ENCODE measurements around the gene NOLC1. TPM values are rescaled to one million over a fixed set of nuclear protein-coding genes. Genes with fewer than 3 reads are reported as not detected.

NOLC1 gene
- total and polyA plus RNA-seq, 4 donors: 21.8 to 60.9 (median 36.6) TPM

GRCh38 chr10:102109166-102110116, 42.7 kb upstream of the NOLC1 start:
- H3K36me3 ChIP-seq (ENCODE audit: control insufficient read depth in 4 of 4, insufficient read depth in 4 of 4, low read length in 4 of 4): peaks cover 22 to 51% (median 46%) of the 10 kb centered on the region in 4 donors
- no peaks in the 10 kb centered on the region for H3K9me3 ChIP-seq (ENCODE audit: control insufficient read depth in 4 of 4, insufficient read depth in 3 of 4, low read length in 3 of 4)
- H3K4me1 ChIP-seq (ENCODE audit: control insufficient read depth in 5 of 5, insufficient read depth in 5 of 5, low read length in 5 of 5): peaks cover 0 to 16% (median 8%) of the 10 kb centered on the region in 5 donors
- DNase-seq (no peak), ATAC-seq (ENCODE audit: insufficient read depth, low FRiP score) (no peak)
- no peak overlapping the region for H3K9ac ChIP-seq (ENCODE audit: insufficient read depth in 1 of 2, low read length in 2 of 2)
- no peak overlapping the region for H3K4me3 ChIP-seq
- TF ChIP-seq CTCF (IDR thresholded peaks at IDR 0.05; ENCODE audit: control extremely low read depth, extremely low read depth): no peak
- WGBS, 2 donors: 92 to 95% methylated on average over 24 of the region's 24 CpGs
- no peak overlapping the region for H3K27ac ChIP-seq (ENCODE audit: low read depth in 1 of 2, low read length in 1 of 2)
- no peaks in the 10 kb centered on the region for H3K27me3 ChIP-seq (ENCODE audit: control insufficient read depth in 3 of 3, insufficient read depth in 3 of 3, low read length in 2 of 3)

- Histone ChIP-seq H3K9ac (ENCODE audit: insufficient read depth in 1 of 2, low read length in 2 of 2) (no peak overlapping the region), H3K27ac (ENCODE audit: low read depth in 1 of 2, low read length in 1 of 2) (no peak overlapping the region), H3K9me3 (ENCODE audit: control insufficient read depth in 4 of 4, insufficient read depth in 3 of 4, low read length in 3 of 4) (no peaks in the 10 kb centered on the region), H3K27me3 (ENCODE audit: control insufficient read depth in 3 of 3, insufficient read depth in 3 of 3, low read length in 2 of 3) (no peaks in the 10 kb centered on the region), H3K36me3 (ENCODE audit: control insufficient read depth in 4 of 4, insufficient read depth in 4 of 4, low read length in 4 of 4) (peaks cover 22 to 47% (median 44%) of the 10 kb centered on the region in 4 donors), H3K4me3 (no peak overlapping the region), H3K4me1 (ENCODE audit: control insufficient read depth in 5 of 5, insufficient read depth in 5 of 5, low read length in 5 of 5) (peaks cover 0 to 30% (median 16%) of the 10 kb centered on the region in 5 donors)
- TF ChIP-seq CTCF (IDR thresholded peaks at IDR 0.05; ENCODE audit: control extremely low read depth, extremely low read depth): no peak
- 95 to 97% methylated on average over 12 of the region's 12 CpGs for WGBS, 2 donors
- DNase-seq: no peak
- ATAC-seq (ENCODE audit: insufficient read depth, low FRiP score): no peak
These were observed 40.9 kb upstream of the NOLC1 start for GRCh38 chr10:102111276-102111675.

- TF ChIP-seq CTCF (IDR thresholded peaks at IDR 0.05; ENCODE audit: control extremely low read depth, extremely low read depth): no peak
These were observed 39.9 kb upstream of the NOLC1 start for GRCh38 chr10:102112210-102112817.

More at GRCh38 chr10:102112210-102112817, 39.9 kb upstream of the NOLC1 start:
- H3K9ac ChIP-seq (ENCODE audit: insufficient read depth in 1 of 2, low read length in 2 of 2): no peak overlapping the region
- WGBS, 2 donors: 53 to 60% methylated on average over 3 of the region's 3 CpGs
- H3K4me1 ChIP-seq (ENCODE audit: control insufficient read depth in 5 of 5, insufficient read depth in 5 of 5, low read length in 5 of 5): peaks cover 0 to 40% (median 24%) of the 10 kb centered on the region in 5 donors
- no peak for ATAC-seq (ENCODE audit: insufficient read depth, low FRiP score)
- no peak for DNase-seq
- peaks cover 21 to 40% (median 39%) of the 10 kb centered on the region in 4 donors for H3K36me3 ChIP-seq (ENCODE audit: control insufficient read depth in 4 of 4, insufficient read depth in 4 of 4, low read length in 4 of 4)
- no peaks in the 10 kb centered on the region for H3K9me3 ChIP-seq (ENCODE audit: control insufficient read depth in 4 of 4, insufficient read depth in 3 of 4, low read length in 3 of 4)
- H3K27me3 ChIP-seq (ENCODE audit: control insufficient read depth in 3 of 3, insufficient read depth in 3 of 3, low read length in 2 of 3): no peaks in the 10 kb centered on the region
- H3K27ac ChIP-seq (ENCODE audit: low read depth in 1 of 2, low read length in 1 of 2): no peak overlapping the region
- no peak overlapping the region for H3K4me3 ChIP-seq

Data from lung (tissue), 12 donors.